HG02763 (cell line): Measurements from ENCODE around the gene HECW1.
"Not testable (repeated sequence)": the region's sequence is repeated elsewhere in the genome, so short reads cannot be mapped to it uniquely, and the experiment has no call there.

ENCODE experiments used
- ATAC-seq: cut with Tn5 transposase; IDR thresholded peaks from one replicate; pipeline ENCODE4 v1.9.1; 2021; ENCODE audit warnings: mild to moderate bottlenecking, moderate library complexity; ENCODE audit not compliant: unreplicated experiment

HECW1 gene

GRCh38 chr7:43111630-43112458, 603 bp upstream of the HECW1 start:
- ATAC-seq = no peak

GRCh38 chr7:43112941-43113621, 634 bp downstream of the HECW1 start:
- no peak for ATAC-seq

DNA sequence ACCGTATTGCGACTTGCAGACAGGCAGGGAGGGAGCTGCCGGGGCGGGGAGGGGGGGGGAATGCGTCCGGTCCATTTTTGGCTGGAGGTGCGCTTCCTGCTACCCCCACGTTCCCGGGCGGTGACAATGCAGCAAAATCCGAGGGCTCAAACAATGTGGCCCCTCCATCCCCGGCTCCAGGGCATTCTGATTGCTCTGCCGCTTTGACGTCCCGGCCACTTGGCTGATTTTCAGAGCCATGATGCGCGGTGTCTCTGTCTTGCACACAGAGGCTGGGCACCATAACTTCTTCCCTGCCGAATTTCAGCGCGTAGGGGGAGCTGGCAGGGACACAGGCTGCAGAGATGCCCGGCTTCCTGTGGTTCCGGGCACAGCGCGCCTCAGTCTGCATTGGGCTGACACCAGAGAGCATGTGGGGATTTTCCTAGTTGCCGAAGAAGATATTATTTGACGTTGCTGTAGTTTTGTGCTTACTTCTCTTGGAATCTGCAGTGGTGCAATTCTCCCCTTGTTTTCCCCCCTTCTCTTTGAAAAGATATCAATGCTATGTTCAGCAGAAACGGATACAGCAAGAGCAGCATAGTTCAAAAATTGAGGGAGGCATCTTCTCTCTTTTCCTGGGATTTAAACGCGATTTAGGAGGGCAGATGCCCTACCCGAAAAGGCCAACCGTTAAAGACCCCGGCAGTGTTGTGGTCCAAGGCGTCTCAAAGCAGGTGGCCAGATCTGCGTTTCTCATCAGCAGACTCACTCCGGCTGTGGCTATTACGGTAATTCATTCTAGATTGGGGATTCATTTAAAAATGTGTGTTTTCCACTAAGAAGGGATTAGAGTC, 1.4 kb downstream of the HECW1 start:
- ATAC-seq = no peak

- no peak for ATAC-seq
These were observed 2.0 kb downstream of the HECW1 start for GRCh38 chr7:43114458-43114780.

DNA sequence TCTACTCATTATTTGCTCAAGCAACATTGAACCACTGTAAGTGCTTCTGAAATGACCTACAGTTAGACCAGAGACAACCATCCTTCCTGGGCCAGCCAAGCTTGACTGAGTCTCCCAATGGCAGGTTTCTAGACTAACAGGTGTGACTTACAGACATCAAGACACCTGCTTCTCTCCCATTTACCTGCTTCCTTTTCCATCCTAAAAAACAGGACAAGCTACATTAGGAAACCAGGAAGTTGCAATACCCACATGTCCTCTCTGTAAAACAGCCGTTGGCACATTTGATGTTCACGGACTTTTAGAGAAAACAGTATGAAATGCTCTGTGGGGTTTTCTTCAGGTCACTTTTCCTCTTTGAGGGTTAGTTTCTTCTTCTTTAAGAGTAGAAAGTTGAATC, 4.0 kb downstream of the HECW1 start:
- no peak for ATAC-seq

DNA sequence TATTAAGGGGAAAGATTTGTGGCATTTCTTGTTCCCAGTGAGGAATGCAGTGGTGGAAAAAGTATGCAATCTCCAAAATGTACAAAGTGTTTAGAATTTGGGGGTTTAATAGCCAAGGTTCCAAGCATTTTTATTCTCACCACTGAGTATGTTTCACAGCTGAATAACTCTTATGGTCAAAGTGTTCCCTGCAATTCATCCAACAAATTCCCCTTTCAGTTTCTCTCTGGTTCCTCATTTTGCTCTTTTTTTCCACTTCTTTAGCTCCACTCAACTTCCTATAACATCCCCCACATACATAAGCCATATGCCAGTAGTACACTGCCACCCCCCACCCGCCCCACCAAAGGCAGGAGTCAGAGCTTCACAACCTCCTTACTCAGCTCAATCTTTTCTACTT, 4.6 kb downstream of the HECW1 start:
- ATAC-seq = no peak

- no peak for ATAC-seq
These were observed 5.4 kb downstream of the HECW1 start for GRCh38 chr7:43117861-43118260.

DNA sequence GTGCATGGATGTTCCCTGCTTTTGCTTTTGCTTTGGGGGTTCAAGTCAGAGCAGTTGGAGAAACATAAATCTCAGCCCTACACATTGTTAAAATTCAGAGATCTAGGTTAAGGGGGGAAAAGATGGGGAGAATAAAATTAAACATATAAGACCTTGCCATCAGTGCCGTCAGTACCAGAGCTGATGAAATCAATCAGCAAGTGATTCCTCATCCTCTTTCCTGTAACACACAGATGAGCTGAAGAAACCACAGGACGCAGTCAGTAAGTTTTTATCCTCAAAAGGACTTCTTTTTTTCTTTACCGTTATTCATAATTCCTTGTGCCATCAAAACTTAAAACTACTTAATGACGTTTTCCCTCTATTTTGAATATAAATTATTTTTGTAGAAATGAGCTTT, 5.9 kb downstream of the HECW1 start:
- no peak for ATAC-seq

DNA sequence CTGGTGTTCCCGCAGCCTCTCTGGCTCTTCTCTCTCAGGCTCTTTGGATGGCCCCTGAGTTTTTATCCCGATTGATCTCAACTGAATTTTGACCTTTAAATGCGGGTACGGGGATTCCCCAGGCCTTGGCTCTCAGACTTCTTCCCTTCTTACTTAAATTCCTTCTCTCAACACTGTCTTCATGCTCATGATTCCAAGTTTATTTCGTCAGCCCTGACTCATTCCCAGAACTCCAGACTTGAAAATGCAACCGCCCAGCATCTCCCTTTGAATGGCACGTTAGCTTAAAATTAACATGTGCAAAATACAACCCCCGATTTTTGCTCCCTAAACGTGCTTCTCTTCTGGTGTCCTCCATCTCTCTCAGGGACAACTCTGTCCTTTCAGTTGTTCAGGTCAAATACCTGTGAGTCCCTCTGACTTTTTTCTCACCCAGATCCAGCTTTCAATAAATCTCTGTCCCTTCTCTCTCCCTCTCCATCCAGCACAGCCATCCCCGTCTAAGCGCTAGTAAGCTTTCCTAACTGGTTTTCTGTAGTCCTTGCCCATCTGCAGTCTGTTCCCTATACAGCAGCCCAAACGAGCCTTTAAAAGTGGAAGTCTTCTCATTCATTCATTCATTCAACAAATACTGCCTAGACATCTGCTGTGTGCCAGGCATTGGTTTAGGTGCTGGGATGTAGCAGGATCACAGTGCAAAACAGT, 7.1 kb downstream of the HECW1 start:
- no peak for ATAC-seq

DNA sequence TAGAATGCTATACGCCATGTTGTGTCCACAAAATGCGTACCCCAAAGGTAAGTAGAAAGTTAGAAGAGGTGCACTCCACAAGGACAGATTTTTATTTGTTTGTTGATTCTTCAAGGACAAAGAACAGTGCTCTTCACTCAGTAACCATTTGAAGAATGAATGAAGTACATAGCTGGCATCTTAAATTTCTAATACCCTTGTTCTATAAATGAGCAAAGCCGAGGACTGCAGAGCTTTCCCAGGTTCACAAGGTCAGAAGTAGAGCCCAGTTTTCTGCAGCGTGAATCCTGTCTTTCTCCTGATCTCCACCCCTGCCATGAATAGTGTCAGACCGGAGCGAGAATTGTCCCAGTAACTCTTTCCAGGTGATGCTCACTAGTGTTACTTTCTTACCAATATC, 9.5 kb downstream of the HECW1 start:
- ATAC-seq = no peak

DNA sequence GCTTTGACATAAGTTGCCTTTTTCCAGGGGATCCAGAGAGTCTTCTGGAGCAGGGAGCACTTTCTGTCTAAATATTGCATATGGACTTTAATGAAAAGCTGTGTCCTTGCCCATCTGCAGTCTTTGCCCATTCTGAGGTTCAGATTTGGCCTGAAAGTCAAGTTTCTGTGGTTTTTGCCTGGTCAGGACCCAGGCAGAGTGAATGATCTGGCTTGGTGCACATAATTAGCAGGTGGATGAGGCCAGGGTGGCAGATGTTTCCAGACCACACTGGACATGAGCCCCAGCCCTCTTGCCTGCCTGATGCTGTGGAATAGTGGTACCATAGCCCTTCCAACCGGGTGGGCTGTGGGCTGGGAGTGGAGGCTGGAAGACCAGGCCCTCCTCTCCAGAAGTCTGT, 11.0 kb downstream of the HECW1 start:
- no peak for ATAC-seq

- no peak for ATAC-seq
These were observed 11.9 kb downstream of the HECW1 start for GRCh38 chr7:43124388-43124787.

DNA sequence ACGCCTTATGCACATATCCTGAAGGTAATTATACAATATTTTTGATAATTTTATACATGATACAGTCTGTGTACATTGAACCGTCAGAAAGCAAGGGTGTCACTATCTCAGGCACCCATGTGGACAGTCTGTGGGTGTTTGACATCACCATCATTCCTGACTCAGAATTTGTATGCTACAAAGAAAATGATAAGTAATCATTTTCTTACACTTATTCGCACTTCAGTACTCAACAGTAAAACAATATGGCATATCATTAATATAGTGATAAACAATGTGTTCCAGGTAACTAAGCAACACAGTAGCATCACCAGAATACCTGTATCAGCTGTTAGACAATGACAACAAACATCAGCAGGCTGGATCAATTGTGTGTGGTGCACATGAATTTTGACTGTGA, 17.9 kb downstream of the HECW1 start:
- no peak for ATAC-seq

- no peak for ATAC-seq
These were observed 22.7 kb downstream of the HECW1 start for GRCh38 chr7:43135129-43135528.

DNA sequence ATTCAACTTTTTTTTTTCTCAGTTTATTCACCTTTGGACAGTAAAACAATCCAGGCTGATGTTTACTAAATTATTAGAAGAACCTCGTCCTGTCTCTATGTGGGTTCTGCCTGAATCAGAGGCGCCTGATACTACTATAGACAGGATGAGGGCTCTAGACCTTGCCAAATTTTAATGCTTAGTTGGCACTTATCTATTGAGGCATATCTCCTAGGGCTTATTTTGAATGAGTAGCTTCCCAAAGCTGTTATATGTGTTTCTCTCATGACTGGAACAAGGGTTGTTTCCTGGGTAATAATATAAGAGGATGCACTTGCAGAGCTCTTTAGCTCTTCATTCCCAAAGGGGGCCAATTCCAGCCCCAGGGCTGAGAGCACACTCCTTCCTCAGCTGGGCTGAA, 23.6 kb downstream of the HECW1 start:
- no peak for ATAC-seq

GRCh38 chr7:43137121-43137744, 24.8 kb downstream of the HECW1 start:
- ATAC-seq = not testable (repeated sequence)

- ATAC-seq = no peak
These were observed 25.4 kb downstream of the HECW1 start for GRCh38 chr7:43137811-43138210.

- ATAC-seq = no peak
These were observed 26.3 kb downstream of the HECW1 start for GRCh38 chr7:43138710-43139109.

DNA sequence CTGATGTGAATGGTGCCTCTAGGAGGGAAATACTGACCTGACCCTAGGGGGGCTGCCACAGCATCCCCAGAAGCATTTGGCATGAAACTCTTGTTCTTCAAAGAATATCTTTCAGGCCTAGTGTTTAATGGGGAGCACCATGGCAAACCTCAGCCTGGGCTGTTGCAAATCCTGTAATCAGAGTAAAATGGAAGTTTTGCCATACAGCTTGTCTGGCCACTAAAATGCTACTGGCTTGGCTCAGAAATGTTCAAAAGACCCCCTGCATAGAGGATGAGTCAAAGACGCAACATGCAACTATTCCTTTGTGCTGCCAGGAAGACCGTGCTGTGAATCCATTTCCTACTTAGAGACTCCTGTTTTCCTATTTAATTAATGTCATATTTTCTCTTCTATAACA, 26.7 kb downstream of the HECW1 start:
- no peak for ATAC-seq

DNA sequence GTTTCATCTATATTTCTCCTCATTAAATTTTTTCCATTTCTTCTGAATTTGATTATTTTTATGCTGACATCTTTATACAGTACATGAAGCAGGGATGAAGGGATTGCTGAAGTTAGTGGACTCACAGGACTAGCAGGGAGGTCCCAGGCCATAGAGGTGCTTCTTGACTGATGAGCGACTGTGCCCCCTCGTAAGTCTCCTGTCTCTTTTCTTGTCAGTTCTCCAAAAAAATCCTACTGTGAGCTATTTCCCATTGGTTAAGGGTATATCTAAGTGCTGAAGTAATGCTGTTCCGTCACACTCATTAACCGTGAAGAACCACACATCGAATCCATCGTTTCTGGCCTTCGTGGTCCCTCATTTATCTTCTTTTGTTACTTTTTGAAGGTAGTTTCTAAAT, 27.7 kb downstream of the HECW1 start:
- ATAC-seq = no peak

- no peak for ATAC-seq
These were observed 28.6 kb downstream of the HECW1 start for GRCh38 chr7:43141091-43141490.
